GM18858 (cell line): ENCODE measurements around the gene SYN1.

Experiments
- ATAC-seq: cut with Tn5 transposase; IDR thresholded peaks from one replicate; pipeline ENCODE4 v1.9.1; 2021; ENCODE audit not compliant: unreplicated experiment

The SYN1 gene

DNA sequence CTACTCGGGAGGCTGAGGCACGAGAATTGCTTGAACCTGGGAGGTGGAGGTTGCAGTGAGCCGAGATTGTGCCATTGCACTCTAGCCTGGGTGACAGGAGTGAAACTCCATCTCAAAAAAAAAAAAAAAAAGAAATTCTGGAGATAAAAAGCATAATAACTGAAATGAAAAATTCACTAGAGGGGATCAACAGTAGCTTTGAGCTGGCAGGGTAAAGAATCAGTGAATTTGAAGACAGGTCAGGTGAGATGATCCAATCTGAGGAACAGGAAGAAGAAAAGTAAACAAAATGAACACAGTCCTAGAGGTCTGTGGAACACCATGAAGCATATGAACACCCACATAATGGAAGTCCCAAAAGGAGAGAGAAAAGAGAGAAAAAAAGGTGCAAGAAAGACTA is 22.4 kb downstream of the SYN1 start:
- ATAC-seq: no peak

DNA sequence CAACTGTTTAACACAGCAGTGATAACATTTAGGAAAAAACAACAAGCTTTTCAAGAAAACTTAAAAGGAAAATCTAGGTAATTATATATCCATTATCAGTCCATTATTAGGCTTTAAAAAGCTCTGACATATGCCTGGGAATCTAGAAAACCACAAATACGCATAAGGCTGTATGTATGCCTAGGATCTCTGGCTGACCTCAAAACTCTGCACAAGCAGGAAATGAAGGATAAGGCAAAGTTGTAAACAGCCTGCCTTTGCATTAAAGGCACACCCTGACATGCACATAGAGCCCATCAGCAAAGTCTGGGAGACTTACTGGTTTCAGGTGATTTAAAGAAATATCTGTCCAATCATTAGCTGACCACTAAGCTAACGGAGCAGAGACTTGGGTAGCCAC is 23.4 kb downstream of the SYN1 start:
- no peak for ATAC-seq

DNA sequence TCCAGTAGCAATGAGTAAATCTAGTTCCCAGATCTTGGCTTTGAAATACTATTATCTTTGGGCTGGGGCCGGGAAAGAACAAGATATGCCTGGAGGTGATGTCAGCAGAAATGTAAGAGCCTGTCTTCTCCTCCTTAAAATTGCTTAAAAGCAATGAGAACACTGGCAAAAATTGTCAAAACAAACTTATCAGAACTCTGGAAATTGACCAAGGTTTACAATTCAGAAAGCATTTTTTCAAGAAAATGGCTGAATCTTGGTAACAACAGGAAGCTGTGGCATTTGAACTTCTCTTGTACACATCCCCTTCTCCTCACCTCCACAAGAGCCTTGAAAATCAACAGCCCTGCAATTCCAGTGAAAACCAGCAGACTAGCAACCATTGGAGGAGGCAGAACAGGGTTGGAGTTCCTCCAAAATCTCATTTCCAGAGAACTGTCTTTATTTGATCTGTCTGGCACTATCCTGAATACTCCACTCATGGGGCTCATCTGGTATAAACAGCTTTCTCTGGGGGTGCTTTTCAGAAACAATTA is 23.9 kb downstream of the SYN1 start:
- no peak for ATAC-seq

DNA sequence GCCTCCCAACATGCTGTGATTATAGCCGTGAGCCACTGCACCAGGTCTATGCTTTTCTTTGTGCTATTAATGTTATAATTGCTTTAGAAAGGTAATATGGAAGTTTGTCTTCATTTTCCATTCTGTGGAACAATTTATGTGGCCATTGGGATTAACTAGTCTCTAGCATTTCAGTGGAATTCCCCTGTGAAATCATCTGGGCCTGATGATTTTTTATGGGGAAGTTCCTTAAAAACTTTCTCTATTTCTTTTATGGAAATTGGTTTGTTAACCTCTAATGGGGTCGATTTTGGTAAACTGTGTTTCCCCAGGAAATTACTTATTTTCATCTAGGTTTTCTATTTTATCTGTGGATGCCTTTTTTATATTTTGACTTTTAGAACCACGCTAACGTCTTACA is 26.1 kb downstream of the SYN1 start:
- no peak for ATAC-seq

DNA sequence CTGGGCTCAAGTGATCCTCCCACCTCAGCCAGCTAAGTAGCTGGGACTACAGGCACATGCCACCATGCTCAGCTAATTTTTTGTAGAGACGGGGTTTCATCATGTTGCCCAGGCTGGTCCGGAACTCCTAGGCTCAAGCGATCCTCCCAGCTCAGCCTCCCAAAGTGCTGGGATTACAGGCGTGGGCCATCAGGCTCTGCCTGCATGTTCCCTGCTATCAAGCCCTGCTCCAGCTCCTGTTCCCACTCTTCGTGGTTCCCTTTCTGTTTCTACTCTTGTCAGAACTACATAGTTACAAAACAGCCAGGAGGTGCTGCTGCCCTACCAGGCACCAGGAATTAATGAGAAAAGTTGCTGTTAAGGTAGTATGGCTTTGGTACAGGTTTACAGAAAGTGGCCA is 28.7 kb downstream of the SYN1 start:
- no peak for ATAC-seq

DNA sequence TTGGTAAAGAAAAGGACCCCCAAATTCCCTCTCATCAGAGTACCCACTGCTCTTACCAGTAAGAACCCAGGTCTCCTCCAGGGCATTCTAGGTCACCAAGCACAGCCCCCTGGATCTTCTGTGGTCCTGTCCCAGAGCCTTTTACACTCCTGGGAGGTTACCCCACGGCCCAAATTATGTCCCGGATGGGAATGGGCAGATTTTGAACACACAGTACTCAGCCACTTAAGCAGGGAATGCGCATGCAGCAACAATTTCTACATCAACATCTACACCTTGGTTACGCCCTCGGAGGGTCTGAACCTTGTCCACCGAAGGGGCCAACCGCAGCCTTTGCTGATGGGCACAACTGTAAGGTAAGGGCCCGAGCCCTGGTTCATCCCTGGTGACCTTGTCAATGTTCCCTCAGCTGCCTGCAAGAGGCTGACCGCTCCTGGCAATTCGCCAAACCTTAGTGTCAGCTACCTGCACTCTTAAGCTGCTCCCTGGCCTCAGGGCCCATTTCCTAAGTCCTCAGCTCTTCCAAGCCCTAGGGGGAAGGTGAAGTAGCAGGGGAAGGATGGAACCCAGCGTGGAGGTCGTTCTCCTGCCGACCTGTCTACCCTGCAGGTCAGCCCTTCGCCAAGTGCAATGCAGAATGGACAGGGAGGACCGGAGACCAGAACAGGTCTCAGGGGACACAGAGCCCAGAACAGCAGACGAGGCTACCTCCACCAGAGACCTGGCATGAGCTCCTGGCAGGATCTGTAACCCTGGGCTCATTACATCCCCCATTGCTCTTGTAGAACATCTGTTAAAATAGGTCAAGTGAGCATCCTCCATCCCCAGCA is 31.5 kb downstream of the SYN1 start:
- no peak for ATAC-seq

DNA sequence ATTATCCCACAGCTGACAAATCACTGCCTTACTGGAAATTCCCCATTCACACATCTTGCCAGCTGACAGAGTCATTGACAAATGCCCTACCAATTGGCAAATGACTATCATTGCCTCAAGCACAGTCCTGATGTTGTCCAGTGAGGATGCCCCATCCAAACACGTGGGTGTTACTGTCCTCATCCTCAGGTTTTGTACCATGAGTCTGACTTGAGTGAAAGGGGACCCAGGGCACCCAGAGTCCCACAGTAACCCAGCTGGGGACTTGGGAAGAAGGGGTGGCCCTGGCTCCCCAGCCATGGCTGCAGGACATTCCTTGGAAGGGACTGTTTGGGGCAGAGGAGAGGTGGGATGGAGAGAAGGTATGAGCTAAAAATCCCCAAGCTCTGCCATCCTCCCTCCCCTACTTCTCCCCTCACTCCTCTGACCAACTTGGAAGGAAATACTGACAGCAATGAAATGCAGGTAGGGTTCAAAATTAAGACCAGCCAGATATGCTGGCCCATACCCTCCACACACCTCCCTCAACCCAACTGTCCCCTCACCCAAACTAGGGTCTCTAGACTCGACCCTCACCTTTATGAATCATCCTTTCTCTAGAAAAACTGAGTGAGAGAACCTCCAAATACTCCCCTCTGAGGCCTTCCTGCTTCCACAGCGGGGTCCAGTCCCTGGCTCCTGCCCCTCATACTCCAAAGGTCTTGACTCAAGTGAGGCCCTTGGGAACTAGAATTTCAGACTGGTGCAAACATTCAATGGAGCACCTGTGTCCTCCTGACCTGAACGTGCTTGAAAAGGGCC is 32.4 kb downstream of the SYN1 start:
- no peak for ATAC-seq

DNA sequence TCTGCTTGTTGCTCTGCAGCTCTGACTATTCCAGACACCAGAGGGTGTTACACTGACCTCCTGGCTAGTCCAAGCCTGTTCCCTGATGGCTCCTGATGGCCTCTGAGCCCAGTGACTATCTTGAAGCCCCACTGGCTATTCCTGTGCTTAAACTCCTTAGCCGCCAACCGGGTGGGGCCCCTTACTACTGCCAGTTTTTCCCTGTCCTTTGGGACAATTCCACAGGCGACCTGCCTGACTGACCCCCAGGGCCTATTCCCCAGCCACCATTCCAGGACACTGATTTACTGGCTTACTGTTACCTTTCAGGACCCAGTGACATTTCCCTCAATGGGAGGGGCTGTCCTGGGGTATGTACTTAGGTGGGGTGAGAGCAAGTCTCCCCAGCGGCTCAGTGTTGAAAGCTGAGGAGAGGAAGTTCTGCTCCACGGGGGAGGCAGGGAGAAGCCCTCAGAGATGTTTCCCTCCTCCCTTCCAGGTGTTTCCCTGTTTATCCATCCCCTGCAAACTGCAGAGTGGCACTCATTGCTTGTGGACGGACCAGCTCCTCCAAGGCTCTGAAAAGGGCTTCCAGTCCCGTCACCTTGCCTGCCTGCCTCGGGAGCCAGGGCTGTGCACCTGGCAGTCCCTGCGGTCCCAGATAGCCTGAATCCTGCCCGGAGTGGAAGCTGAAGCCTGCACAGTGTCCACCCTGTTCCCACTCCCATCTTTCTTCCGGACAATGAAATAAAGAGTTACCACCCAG is 33.4 kb downstream of the SYN1 start:
- no peak for ATAC-seq

DNA sequence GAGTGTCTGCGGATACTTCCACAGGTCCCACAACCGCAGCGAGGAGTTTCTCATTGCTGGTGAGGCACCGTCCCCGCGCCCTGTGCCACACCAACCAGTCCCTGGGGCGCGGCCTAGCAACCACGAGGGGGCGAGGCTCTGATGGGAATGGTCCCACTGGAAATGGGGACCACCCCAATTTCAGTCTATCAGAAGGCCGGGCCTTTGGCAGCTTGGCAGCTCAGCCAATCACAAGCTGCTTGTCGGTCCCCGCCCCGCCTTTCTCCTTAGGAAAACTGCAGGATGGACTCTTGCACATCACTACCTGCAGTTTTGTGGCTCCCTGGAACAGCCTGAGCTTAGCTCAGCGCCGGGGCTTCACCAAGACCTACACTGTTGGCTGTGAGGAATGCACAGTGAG is 34.4 kb downstream of the SYN1 start:
- ATAC-seq: no peak

DNA sequence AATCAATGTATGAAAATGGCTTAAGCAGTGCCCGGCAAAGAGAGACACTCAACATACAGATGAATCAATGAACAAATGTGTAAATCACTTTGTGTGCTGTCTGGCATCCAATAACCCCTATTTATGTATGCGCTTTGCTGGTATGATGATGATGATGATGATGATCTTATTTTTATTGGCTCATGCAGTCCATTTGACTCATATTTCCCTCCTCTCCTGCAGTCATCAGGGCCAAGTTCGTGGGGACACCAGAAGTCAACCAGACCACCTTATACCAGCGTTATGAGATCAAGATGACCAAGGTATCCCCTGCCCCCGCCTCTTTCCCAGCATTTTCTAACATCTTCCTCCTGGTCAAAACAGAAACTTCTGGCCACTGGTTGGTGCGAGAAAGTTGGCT is 34.9 kb downstream of the SYN1 start:
- ATAC-seq: no peak

DNA sequence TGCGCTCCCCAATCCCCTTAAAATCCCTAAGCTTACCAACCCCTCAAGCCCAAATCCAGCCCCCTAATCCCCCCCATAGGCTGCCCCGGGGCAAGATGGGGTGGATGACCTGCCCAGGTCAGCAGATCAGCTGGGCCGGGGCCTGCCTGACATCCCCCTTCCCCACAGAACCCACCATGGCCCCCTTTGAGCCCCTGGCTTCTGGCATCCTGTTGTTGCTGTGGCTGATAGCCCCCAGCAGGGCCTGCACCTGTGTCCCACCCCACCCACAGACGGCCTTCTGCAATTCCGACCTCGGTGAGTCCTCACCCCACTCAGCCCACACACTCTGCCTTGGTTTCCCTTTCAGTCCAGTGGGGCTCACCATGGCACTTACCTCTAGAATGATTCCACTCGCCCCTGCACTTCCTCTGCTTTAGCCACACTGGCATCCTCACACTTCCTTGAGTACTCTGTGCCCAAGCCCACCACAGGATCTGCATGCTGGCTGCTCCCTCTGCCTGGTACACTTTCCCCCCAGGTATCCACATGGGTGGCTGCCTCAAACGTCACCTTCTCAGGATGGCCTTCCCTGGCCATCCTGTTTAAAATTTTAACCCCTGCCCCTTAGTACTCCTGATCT is 36.3 kb downstream of the SYN1 start:
- no peak for ATAC-seq

DNA sequence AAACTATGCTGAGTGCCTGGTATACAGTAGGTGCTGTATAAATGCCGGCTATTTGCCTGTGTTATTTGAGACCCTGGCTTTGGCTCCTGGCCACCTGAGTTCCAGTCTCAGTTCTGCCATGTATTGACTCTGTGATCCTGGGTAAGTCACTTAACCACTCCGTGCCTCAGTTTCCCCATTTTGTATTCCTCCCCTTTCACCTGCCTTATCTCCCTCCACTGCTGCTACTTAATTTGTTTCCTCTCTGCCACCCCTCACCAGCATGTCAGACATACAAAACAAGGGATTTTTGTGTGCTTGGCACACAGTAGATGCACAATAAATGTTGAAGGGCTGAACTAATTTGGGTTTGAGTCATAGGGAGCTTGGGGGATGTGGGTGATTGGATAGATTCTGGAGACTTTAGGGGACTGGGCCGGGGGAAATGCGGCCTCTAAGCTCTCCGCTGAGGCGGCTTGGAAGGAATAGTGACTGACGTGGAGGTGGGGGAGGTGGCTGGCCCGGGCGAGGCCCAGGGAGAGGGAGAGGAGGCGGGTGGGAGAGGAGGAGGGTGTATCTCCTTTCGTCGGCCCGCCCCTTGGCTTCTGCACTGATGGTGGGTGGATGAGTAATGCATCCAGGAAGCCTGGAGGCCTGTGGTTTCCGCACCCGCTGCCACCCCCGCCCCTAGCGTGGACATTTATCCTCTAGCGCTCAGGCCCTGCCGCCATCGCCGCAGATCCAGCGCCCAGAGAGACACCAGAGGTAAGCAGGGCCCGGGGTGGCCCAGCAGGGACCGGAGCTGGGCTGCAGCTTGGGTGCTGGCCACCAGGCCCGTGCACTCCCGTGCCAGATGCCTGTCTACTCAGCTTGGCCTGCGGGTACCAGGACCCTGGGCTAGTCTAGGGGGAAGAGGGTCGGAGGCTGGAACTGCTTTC is 37.7 kb downstream of the SYN1 start, which contains the start of gene TIMP1:
TSS of gene TIMP1 (plus strand) at position 706 of the 917 bp plus-strand sequence. CDS start 980 bp downstream, outside the sequence.
- peak; percentile 69 for ATAC-seq

DNA sequence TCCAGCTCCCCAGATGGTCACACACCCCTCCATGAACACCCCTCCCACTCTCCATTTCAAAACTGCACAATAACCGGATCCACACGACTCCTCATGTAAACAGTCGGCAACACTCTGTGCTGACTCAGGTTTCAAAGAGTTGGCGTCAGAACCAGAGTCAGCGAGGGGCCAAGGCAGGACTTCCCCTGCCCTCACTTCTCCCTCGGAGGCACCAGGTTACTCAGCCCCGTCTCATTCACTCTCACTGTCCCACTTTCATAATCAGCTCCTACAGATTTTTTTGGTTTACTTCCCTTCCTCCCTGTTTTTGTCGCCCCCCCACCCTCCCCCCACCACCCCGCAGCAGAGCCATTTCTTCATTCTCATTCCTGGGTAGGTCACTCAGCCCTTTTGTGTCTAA is 40.1 kb downstream of the SYN1 start:
- ATAC-seq: no peak

DNA sequence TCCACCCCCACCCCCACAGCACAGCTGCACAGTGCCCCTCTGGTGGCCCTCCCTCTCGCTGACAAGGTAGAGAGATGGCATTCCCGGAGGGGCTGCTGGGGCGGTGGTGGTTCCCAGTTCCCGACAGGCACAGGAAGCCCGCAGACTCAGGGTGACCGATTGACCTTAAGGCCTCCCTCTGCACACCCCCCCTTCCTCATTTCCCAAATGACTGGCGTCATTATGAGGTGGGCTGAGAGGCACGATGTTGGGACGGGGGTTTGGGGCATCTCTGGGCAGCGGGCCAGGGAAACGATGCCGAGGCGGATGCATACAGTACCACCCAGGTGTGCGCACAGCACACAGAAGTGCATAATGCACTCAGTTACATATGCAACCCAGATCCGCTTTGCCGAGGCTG is 41.0 kb downstream of the SYN1 start:
- ATAC-seq: no peak

DNA sequence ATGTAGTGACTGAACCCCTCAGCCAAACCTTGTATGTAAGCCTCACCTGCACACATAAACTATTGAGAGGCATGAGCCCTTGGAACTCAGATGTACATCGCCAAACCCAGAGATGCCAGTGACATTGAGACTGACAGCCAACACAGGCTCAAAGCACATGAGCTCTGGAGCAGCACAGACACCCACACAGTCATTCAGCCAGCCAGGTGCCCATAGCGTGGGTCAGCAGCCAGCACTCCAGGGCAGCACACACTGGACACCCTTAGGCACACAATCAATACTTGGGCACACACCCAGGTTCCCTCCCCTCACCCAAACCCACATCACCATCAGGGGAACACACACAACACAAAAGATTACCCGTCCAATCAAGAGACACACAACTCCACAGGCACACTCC is 41.8 kb downstream of the SYN1 start:
- ATAC-seq: no peak

DNA sequence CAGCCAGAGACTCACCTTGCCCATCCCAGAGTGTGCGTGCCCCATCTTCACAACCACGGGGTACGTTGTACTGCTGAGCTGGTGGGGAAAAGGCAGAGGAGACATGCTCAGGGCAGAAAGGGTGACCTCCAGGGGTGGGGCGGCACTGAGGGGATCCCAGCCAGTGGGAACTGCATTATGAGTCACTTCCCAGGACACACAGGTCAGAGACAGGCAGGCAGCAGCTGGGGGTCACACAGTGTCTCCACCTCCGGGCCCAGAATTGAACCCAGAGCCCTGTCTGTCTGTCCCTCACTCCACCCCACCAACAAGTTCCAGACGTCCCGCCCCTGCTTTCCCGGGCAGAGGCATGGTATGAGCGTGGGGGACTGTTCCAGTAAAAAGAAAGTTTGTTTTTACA is 42.2 kb downstream of the SYN1 start:
- ATAC-seq: no peak

DNA sequence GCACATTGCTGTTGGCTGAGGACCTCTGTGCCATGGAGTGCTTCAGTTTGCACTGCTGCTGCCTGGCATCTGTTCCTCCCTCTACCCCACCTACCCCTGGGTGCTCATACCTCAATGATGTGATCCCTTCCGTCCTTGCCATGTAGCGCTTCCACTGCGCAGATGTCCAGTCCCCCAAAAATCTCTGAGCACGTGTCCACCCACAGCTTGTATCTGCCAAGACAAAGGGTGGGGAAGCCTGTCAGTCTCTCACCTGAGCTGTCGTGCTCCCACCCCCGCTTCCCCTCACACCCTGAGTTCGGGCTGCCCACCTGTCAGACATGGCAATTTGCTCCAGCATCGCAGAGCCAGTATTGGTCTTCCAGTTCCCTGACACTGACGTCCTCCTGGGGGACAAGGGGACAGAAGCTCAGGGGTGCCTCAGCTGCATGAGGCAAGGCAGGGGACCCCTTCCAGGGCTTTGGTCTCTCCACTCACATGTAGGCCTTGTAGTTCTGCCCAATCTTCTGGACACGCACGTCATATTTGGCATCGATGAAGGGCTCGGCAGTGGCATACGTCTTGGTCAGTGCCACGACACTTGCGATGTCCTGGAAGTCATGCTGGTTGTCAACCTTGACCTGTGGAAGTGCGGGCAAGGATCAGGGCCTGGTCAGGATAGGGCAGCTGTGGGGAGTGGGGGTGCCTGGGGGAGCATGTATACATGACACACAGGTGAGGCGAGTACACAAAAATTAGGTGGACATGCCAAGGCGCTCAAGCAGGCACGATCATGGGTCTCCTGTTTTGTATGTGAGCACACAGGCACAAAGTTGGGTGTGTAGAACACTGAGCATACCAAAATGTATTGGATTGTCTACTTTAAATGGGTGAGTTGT is 43.4 kb downstream of the SYN1 start:
- no peak for ATAC-seq

DNA sequence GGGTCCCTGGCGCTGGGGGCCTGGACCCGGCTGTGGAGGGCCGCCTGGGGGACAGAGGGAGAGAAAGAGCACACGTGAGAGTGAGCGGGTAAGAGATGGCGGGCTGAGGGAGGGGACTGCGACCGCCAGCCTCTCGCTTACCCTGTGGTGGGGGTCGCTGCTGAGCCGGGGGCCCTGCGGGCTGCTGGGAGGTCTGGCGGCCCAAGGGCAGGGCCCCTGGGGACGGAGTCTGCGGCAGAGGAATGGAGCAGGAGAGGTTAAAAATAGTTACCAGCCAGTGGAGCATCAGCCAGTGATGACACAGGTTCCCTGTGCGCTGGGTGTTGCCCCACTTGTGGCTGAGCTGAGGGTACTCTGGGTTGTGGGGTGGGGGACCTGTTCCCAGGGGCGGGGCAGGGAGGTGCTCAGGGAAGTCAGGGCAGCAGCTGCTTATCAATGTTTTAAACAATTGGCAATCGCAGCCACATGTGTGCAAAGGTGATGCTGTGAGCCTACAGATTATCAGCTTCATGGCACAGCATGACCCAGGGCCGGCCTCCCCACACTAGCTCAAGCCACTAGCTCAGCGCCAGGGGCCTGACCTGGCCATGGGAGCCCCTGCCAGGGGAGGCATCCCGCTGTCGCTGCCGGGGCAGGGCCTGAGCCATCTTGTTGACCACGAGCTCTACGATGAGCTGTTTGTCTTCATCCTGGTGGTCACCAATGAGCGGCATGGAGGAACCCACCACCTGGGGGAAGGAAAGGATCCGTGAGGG is 44.9 kb downstream of the SYN1 start:
- no peak for ATAC-seq
